ENCODE measurements around the gene CHSY1. TPM values are rescaled to one million over a fixed set of nuclear protein-coding genes. Genes with fewer than 3 reads are reported as not detected.

Gene CHSY1
- total RNA-seq, 1 donor: 41.5 TPM

DNA sequence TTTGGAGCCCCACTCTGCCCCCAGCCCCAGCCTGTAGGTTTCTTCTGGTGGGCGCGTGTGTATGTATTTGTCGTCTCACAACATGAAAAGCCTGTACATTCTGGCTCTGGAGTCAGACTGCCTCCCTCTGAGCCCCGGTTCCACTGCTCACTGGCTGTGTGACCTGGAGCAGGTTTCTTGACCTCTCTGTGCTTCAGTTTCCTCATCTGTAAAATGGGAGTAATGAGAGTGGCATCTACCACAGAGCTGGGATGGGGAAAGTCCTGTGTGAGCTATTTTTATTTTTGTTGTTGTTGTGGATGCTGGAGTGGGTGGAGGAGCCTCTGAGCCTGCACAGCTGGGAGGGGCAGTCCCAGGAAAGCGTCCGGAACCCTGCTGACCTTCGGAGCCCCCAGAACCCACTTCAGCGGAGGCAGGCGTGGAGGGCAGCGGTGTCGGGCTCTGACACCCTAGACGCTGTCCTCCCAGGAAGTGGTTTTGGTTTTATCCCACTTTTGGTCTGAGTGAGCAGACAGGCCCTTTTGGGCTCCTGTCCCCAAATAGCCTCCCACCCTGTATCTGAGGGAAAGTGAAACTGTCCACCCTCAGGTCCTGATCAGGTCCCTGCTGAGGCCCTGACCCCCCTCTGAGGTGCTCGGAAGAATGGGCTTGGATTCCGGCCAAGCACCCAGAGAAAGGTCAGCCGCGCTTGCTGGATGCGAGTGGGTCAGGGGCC is 103.5 kb downstream of the CHSY1 start:
- peak; percentile 63 for DNase-seq (ENCODE audit: low read depth)
- TF ChIP-seq, protein P1, sequence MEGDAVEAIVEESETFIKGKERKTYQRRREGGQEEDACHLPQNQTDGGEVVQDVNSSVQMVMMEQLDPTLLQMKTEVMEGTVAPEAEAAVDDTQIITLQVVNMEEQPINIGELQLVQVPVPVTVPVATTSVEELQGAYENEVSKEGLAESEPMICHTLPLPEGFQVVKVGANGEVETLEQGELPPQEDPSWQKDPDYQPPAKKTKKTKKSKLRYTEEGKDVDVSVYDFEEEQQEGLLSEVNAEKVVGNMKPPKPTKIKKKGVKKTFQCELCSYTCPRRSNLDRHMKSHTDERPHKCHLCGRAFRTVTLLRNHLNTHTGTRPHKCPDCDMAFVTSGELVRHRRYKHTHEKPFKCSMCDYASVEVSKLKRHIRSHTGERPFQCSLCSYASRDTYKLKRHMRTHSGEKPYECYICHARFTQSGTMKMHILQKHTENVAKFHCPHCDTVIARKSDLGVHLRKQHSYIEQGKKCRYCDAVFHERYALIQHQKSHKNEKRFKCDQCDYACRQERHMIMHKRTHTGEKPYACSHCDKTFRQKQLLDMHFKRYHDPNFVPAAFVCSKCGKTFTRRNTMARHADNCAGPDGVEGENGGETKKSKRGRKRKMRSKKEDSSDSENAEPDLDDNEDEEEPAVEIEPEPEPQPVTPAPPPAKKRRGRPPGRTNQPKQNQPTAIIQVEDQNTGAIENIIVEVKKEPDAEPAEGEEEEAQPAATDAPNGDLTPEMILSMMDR (IDR thresholded peaks at IDR 0.05; ENCODE audit: insufficient read depth, low read depth, low read length): no peak
- no peak overlapping the region for H3K4me3 ChIP-seq (ENCODE audit: low read depth, low read length)

- TF ChIP-seq, protein P1 (IDR thresholded peaks at IDR 0.05; ENCODE audit: insufficient read depth, low read depth, low read length): no peak
- no peak for DNase-seq (ENCODE audit: low read depth)
- no peak overlapping the region for H3K4me3 ChIP-seq (ENCODE audit: low read depth, low read length)
Observed at GRCh38 chr15:101147181-101147580, 104.7 kb downstream of the CHSY1 start.

DNA sequence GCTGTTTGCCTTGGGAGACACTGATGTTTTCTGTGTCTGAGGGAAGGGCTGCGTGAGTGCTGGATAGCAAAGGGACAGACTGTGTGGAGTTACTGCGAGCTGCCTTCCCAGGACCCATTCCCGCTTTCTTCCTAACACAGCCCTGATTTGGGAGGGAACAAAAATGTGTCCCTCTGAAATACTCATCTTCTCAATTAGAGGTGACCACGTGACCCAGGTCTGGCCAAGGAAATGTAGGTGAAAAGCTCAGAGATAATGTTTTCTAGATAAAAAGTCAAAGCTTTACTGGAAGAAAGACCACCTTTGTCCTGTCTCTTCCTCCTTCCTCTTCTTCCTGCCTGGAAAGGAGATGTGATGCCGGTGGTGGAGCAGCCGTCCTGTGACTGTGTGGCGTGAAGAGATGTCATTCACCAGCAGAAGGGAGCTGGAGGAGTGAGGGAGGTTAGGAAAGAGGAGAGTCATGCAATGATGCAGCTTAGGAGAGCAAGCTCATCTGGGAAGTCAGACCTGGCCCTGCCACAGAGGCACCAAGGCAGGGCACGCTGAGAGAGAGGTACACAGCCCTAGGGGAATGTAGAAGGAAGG is 105.6 kb downstream of the CHSY1 start:
- DNase-seq (ENCODE audit: low read depth): no peak
- TF ChIP-seq, protein P1 (IDR thresholded peaks at IDR 0.05; ENCODE audit: insufficient read depth, low read depth, low read length): no peak

GRCh38 chr15:101145362-101145761 is 106.5 kb downstream of the CHSY1 start:
- TF ChIP-seq, protein P1 (IDR thresholded peaks at IDR 0.05; ENCODE audit: insufficient read depth, low read depth, low read length): no peak
- no peak overlapping the region for H3K4me3 ChIP-seq (ENCODE audit: low read depth, low read length)
- DNase-seq (ENCODE audit: low read depth): peak; percentile 71

More for the DNA sequence above, 105.6 kb downstream of the CHSY1 start:
- H3K4me3 ChIP-seq (ENCODE audit: low read depth, low read length): no peak overlapping the region

DNA sequence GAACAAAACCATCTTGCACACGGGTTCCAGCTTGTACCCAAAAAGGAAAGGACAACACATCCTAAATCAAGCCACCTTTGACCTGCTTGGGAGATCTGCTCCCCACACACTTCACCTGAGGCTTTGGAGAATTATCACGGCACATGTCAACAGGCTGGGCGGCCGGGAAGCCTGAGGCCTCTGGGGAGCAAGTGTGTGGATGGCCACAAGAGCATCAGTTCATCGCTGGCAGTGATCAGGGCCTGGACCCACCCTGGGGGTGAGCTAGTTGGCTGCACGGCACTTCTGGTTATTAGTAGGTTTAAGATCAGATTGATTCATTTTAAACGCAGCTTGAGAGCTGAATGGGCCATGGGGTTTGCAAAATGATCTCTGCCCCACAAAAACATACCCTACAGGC is 108.5 kb downstream of the CHSY1 start:
- no peak overlapping the region for H3K4me3 ChIP-seq (ENCODE audit: low read depth, low read length)
- TF ChIP-seq, protein P1 (IDR thresholded peaks at IDR 0.05; ENCODE audit: insufficient read depth, low read depth, low read length): no peak
- no peak for DNase-seq (ENCODE audit: low read depth)

- TF ChIP-seq, protein P1 (IDR thresholded peaks at IDR 0.05; ENCODE audit: insufficient read depth, low read depth, low read length): no peak
- no peak for DNase-seq (ENCODE audit: low read depth)
- H3K4me3 ChIP-seq (ENCODE audit: low read depth, low read length): no peak overlapping the region
Observed at GRCh38 chr15:101142711-101143110, 109.1 kb downstream of the CHSY1 start.
